Stimulated activated CD4-positive, alpha-beta T cell treated with anti-CD3 and anti-CD28 coated beads, TNF-alpha, amount 100 ng/mL, for 48 hours (primary cell): ENCODE results near the gene C2orf68.
"Not testable (repeated sequence)": the region's sequence is repeated elsewhere in the genome, so short reads cannot be mapped to it uniquely, and the experiment has no call there.

ENCODE experiments used
- DNase-seq, 3 donors: peaks; one replicate each; pipeline ENCODE4 v3.0.0-alpha.2; 2020; ENCODE audit warnings: low read depth in 3 of 3

The C2orf68 gene

DNA sequence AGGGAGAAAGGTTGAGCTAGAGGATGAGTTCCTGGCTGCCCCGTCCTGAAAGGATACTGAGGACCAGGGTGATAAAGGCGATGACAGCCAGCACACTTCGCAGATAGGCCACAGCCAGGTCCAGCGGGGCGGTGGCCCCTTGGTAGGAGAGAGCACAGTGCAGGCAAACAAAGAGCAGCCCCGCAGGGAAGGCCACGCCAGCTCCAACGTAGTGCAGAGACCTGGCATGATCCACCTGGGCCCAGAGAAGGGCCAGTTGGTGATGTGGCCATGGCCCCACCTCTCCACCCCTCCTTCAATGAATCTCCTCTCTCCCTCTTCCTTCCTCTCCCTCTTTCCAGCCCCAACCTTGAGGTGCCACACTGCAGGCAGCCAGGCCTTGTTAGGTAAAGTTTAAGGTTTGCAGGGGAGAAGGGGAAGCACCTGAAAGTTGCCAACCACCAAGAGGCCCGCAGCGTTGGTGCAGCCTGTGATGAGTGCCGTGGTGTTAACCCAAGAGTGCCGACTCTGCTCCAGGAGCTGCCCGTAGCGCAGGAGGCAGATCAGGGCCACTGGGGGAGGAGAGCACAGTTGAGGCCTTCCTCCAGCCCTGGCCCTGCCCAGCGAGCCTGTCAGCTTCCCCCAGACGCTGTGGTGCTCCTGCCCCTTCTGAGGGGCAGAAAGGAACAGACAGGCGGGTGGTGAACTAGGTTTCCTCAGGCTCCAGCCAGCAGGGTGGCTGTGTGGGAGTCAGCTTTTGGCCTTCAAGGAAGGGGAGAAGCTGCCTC lies 12.2 kb downstream of the C2orf68 start:
- no peak for DNase-seq

GRCh38 chr2:85598594-85599340 lies 13.1 kb downstream of the C2orf68 start:
- no peak for DNase-seq

- no peak for DNase-seq
These were observed 14.6 kb downstream of the C2orf68 start for GRCh38 chr2:85597241-85597640.

- no peak for DNase-seq
These were observed 15.3 kb downstream of the C2orf68 start for GRCh38 chr2:85596486-85597143.

- DNase-seq, result no peak
These were observed 15.9 kb downstream of the C2orf68 start for GRCh38 chr2:85596026-85596333.

DNA sequence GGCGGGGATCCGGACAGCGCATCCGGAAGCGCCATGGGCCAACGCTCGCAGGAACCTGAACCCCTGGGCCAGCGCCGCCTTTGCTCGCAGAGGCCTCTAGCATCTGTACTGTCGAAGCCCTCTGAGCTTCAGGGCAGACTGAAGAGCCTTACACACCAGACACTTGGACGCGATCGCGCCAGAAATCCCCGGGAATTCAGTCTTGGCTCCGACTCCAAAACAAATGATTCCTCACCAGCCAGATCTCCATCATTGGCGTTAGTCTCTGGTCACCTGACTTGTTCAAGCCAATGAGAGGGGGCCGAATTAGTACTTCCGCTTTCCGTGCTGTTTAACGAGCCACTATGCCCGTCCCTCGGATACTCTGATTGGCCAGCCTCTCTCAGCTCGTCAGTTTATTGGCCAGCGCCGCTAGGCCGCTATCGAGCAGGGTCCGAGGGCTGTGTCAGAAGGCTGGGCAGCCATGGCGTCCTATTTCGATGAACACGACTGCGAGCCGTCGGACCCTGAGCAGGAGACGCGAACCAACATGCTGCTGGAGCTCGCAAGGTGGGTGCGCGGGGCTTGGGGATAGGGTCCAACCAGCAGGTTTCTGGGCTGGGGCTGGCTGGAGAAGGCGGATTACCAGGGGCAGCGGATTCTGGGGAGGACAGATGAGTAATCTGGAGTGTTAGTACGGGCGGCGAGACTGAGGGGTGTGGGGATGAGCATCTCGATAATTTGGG lies 16.4 kb downstream of the C2orf68 start, which contains the start of gene RNF181:
Gene RNF181 (plus strand): TSS at position 445 of the 725 bp plus-strand sequence. CDS start 19 bp downstream, at position 464.
- DNase-seq, result peak; percentile 78 to 87 (median 82)

GRCh38 chr2:85594715-85595300 lies 17.1 kb downstream of the C2orf68 start:
- DNase-seq, result no peak

DNA sequence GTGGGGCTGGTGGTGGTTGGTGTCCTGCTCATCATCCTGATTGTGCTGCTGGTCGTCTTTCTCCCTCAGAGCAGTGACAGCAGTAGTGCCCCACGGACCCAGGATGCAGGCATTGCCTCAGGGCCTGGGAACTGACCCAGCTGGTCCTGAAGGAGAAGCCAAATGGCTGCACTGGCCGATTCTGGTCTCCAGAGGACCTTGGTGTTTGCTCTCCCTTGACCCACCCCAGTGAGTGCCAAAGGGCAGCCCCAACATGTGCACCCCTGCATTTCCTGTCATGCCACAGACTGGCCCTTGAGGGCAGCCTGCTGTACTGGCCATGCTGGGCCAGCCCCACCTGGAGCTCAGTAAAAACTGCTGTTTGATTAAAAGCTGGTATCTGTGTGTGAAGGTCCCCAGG lies 18.8 kb downstream of the C2orf68 start:
- no peak for DNase-seq

DNA sequence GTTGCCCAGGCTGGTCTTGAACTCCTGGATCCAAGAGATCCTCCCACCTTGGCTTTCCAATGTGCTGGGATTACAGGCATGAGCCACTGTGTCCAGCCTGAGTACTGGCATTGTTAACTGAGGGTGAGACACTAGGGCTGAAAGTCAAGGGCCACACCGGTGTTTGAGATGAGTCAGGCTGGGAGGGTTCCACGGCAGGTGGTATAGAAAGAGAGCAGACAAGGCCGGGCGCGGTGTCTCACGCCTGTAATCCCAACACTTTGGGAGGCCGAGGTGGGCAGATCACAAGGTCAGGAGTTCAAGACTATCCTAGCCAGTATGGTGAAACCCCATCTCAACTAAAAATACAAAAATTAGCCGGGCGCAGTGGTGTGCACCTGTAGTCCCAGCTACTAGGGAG lies 19.6 kb downstream of the C2orf68 start:
- DNase-seq, result not testable (repeated sequence)

DNA sequence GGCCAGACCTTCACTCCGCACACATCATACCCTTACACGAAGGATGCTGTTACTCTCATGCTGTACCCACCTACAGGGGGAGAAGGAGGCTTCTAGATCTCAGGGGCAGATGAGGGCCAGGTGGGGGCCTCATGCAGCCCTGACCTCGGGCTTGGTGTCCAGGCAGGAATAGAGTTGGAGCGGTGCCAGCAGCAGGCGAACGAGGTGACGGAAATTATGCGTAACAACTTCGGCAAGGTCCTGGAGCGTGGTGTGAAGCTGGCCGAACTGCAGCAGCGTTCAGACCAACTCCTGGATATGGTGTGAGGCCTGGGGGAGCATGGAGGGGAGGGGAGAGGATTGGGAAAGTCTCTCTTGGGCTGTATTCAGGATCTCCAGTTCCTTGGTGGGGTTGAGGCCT lies 20.3 kb downstream of the C2orf68 start:
- DNase-seq, result no peak

DNA sequence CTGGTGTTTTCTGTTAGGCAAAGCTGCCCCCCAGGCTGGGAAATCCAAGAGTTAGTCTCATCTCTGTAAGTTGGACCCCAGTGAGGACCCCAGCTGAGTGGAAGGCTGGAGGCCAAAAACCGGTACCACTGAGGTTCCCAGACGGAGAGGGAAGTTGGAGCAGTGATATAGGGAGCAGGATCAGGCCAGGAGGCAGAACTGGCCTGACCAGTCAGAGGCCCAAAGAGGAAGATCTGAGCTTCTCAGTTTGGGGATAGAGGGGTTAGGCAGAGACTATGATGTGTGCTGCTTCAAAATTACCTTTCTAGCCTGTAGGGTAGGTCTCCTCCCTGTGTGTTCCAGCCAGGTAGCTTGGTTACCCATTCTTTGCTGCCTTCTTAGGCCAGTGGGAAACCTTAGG lies 20.9 kb downstream of the C2orf68 start:
- DNase-seq, result no peak

- DNase-seq, result no peak
These were observed 21.7 kb downstream of the C2orf68 start for GRCh38 chr2:85589982-85590791.

DNA sequence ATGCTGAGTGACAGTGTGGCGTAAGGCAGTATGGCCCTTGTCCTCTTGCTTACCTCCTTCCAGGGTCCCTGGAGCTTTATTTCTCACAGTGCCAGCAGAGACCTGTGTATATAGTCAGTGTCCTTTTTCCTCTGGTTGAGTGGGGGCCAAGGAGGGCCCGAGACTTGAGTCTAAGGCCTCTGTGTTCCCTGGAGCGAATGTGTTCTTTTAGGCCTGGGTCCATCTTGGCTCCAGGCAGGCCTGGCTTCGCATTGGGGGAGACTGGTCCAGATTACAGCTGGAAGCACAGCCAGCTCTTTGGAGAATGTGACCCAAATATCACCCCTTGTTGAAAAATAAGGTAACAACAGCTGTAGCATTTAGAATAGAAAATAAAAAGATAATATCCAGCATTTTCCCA lies 22.7 kb downstream of the C2orf68 start:
- DNase-seq, result no peak

GRCh38 chr2:85588645-85589044 lies 23.2 kb downstream of the C2orf68 start:
- no peak for DNase-seq

DNA sequence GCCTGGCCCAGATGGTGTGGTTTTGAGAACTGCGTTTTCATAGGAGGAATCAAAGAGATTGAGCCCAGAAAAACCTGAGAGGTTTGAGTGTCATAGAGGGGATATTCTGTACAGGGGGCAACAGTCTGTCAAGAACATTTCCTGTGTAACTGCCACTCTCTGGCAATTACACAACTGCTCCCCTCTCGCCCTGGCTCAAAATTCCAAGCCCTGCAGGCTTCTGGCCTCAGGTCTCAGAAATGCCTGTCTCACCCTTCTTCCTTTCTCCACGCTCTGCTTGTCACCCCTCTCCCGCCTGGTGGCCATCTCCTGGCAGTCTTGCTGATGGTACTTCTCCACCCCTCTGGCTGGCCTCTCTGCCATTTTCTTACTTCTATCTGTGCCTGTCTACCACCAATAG lies 23.6 kb downstream of the C2orf68 start:
- no peak for DNase-seq

- no peak for DNase-seq
These were observed 26.1 kb downstream of the C2orf68 start for GRCh38 chr2:85585781-85586105.

- DNase-seq, result no peak
These were observed 26.7 kb downstream of the C2orf68 start for GRCh38 chr2:85584857-85585780.

DNA sequence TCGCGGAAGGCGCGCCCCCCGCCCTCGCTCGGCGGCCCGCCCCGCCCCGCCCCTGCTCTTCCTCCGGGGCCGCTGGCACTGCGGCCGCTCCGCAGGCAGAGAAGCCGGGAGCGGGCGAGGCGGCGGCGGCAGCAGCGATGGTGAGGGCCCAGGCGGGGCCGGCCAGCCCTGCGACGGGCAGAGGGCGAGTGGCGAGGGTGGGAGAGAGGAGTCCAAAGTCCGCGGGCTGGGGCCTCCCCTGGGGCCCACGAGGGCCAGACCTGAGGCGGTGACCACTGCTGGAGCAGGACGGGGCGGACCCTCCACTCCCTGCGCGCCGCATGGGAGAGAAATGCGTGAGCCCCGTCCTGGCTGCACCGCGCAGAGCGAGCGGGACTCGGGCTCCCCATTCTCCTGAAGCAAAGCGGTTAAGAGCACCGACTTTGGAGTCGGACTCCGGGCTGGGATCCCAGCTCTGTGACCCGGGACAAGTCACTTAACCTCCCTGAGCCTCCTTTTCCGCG lies 27.5 kb downstream of the C2orf68 start, which contains the start of gene VAMP5:
Gene VAMP5 (plus strand): TSS at position 78 of the 503 bp plus-strand sequence. CDS start 60 bp downstream, at position 138.
- no peak for DNase-seq

GRCh38 chr2:85583667-85584353 lies 28.1 kb downstream of the C2orf68 start:
- no peak for DNase-seq
